Measurements from ENCODE around the gene NPTN. TPM values are rescaled to one million over a fixed set of nuclear protein-coding genes. Genes with fewer than 3 reads are reported as not detected.
"Not testable (repeated sequence)": the region's sequence is repeated elsewhere in the genome, so short reads cannot be mapped to it uniquely, and the experiment has no call there.

Gene NPTN
- polyA plus RNA-seq, 1 donor = 77.3 TPM

DNA sequence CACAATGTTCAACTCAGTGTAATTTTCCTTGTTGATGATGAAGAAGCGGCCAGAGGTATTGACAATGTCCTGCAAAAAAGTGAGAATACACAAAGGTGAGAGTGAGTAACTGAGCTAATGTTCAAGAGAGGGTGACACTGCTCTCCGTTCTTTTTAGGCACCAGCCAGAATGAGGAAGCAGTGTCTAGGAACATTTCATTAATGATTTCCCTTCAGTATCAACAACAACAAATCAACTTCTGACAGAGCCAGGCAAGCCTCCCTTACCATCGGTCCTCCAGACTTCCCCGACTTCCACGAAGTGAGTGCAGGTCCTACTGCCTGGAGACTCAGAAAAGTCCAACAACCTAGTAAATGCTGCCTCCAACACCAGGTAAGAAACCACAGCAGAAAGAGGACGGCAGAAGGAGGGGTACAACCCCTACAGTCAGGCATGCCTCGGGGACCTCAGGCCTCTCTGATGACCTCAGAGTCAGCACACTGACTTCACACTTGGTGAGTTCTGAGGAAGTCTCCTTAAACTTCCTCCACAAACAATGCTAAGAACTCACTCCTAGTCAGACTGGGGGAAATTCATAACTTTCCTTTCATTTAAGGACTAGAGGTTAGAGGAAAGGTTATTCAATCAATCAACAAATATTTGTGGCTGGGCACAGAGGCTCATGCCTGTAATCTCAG, 62.7 kb downstream of the NPTN start:
- no peak for DNase-seq

DNA sequence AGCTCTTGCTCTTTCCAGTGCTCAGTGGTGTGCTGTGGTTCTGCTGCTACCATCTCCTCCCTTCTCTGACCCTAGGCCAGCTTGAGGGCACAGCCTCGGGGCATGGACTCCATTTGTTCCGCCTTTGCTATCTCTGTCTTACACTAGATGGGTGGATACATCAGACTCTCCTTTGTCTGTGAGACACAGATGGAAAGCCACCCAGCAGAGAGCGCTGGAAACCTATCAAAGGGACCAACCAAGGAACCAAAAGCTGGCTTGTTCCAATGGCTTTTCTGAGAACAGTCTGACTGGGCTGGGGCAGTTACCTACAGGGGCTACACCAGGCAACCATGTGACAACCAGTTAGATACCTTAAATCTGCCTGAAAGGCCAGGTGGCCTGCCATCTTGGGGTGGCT, 63.8 kb downstream of the NPTN start:
- no peak for DNase-seq

DNA sequence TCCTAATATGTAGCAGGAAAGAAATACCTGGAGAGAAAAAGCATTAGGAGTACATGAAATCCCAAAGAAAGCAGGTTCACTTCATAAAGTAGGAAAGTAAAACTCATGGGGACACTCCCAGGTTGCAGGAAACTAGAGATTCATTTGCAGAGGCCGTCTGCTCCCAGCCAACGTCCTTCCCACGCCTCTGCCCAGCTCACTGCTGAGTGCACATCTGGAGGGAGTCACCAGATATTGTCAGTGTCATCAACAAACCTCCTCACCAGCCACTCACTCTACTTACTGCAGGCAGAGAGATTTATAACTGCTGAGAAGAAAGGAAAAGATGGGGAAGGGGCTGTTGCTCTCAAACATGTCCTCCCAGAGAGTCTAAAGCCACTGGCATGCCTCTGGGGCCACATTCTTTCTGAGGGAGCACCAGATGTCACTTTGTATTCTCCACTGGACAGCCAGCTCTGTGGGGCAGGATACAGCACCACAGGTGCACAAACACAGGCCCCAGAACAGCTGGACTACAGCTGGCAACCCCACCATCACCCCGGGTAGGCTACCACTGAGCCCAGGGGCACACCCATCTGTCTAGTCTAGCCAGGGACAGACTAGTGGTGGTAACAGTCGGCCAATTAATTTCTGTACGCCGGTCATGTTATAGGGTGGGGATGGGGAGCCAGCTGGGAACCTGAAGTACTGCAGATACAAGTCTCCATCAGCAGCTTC, 64.5 kb downstream of the NPTN start:
- DNase-seq = no peak

DNA sequence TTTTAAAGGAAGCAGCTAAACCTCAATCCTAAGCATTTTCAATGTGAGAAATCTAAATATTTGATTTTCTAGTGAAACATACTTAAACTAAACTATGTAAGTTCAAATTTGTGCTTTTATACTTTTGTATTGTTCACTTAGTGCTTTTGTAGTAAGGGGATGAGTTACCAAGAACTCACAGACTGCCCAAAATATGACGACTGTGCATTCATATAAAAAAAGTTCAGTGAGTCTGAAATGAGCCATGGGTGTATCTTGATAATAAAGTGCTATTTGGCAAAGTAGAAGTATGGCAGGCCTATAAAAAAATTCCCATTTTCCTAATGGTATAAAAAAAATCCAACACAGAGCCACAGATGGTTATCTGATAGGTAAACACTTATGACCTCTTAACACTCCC, 66.2 kb downstream of the NPTN start:
- no peak for DNase-seq

DNA sequence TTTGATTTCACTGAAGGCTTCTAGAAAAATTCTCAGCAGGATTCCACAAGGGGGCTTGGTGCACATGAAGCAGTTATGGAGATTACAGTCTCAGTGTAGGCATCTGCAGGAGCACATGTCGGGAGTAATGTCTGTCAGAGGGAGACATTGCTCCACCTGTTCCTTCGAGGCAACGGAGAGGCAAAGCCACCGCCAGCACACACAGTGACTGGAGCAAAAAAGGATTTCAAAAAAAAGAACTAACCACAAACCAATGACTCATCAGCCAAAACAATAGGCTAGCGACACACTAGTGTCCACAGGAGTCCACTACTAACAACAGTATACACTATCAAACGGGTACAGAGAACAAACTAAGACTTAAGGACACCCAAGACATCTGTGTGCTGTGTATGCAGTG, 68.9 kb downstream of the NPTN start:
- no peak for DNase-seq

DNA sequence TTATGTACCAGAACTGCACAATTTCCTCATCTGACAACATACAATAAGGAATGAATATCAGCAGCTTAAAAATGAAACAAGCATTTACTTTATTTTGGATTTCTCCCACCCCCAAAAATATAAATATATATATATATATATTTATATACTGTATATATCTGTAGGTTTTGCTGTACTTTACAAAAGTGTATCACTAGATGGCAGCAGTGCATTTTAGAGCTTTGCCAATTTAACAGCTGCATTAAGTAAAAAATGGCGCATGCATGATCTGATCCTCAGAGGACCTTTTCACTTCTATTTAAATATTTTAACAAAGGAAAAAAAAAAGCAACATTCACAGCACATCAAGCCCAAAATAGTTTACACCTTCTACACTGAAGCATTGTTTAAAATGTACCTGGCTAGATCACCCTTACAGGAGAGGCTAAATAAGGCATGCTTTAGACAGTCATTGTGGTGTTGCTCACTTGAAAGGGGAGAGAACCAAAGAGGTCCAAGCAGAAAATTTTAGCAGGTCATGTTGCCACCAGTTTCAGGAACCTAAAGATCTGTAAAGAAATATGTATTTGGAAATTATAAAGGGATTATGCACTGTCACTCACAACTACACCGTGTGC, 72.6 kb downstream of the NPTN start:
- DNase-seq = peak; percentile 75

GRCh38 chr15:73558529-73558928, 74.7 kb downstream of the NPTN start:
- no peak for DNase-seq

DNA sequence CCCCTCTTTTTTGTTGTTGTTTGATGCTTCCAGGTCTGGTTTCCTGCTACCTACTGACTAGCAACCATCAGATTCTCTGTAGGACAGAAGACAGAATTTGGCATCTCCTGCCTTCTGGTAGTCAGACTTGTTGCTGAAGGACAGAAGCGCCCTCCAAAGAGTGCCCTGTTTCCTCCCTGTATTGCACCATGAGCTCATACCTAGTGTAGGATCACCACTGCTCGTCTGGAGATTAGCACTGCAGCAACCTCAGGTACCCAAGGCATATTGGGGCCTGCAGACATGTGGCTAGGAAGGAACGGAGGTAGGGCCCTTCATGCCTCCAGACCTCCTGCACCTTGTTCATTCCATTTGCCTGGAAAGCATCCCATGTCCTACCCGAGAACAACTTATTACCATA, 78.1 kb downstream of the NPTN start:
- no peak for DNase-seq

- DNase-seq = no peak
Observed at GRCh38 chr15:73550190-73550589, 83.0 kb downstream of the NPTN start.

DNA sequence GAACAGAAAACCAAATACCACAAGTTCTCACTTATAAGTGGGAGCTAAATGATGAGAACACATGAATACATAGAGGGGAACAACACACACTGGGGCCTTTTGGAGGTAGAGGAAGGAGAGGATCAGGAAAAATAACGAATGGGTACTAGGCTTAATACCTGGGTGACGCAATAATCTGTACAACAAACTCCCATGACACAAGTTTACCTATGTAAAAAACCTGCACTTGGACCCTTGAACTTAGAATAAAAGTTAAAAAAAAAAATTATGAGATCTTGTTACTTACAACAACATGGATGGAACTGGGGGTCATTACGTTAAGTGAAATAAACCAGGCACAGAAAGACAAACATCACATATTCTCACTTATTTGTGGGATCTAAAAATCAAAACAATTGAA, 84.3 kb downstream of the NPTN start:
- not testable (repeated sequence) for DNase-seq

- DNase-seq = no peak
Observed at GRCh38 chr15:73541479-73541878, 91.7 kb downstream of the NPTN start.

GRCh38 chr15:73540161-73540560, 93.0 kb downstream of the NPTN start:
- DNase-seq = no peak

GRCh38 chr15:73539212-73540128, 93.7 kb downstream of the NPTN start:
- no peak for DNase-seq

DNA sequence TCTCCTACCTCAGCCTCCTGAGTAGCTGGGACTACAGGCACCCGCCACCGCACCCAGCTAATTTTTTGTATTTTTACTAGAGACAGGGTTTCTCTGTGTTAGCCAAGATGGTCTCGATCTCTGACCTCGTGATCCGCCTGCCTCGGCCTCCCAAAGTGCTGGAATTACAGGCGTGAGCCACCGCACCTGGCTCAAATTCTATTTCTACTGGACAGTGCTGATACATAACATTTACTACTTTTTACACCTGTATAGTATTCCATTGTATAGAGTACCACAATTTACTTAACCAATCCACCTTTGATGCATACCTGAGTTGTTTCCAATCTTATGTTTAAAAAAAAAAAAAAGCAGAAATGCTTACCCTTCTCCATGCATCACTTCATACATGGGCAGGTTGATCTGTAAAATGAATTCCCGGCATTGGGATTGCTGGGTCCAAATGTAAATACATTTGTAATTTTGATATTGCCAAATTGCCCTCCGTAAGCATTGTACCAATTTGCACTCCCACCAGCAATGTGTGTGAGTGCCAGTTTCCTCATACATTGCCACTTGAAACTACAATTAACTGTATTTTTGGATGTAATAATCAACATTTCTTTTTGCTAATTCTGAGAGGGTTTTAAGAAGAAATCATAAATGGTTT, 94.5 kb downstream of the NPTN start:
- no peak for DNase-seq

- DNase-seq = no peak
Observed at GRCh38 chr15:73538123-73538522, 95.1 kb downstream of the NPTN start.

- DNase-seq = no peak
Observed at GRCh38 chr15:73530649-73531048, 102.5 kb downstream of the NPTN start.

GRCh38 chr15:73527598-73527997, 105.6 kb downstream of the NPTN start:
- DNase-seq = no peak

- DNase-seq = no peak
Observed at GRCh38 chr15:73524919-73525318, 108.3 kb downstream of the NPTN start.

DNA sequence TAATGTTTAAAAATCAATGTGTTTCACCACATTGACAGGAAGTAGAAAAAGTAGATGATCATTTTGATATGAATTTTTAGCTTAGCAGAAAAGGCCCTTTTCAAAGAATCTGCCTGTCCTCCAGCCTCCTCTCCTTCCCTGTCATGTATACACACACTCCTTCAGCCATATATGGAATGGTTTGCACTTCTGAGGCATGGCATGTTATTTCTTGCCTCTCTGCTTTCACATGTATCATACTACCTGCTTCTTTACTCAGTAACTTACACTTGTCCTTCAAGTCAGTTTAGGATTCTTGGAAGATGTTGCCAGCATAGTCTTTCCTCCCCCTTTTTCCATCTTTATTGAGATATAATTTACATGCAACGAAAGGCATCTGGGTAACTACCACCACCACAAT, 111.2 kb downstream of the NPTN start:
- DNase-seq = no peak

DNA sequence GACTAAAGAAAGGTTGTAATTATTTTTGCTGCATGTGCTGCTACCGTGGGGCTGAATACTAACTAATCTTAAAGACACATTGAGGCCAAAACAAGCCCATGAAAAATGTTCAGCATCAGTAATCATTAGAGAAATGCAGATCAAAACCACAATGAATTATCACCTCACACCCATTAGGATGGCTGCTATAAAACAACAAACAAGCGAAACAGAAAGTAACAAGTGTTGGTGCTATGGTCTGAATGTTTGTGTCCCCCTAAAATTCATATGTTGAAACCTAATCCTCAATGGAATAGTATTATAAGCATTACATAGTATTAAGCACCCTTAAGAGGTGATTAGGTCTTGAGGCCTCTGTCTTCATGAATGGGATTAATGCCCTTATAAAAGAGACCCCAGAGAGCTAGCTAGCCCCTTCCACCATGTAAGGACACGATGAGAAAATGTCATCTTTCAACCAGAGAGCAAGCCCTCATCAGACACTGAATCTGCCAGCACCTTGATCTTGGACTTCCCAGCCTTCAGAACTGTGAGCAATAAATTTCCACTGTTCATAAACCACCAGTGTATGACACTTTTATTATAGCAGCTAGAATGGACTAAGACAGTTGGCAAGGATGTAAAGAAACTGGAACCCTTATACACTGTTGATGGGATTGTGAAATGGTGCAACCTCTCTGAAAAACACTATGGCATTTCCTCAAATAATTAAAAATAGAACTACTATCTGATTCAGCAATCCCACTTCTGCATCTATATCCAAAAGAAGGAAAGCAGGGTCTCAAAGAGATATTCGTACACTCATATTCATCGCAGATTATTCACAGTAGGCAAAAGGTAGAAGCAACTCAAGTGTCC, 114.1 kb downstream of the NPTN start:
- DNase-seq = no peak

GRCh38 chr15:73518180-73518862, 114.9 kb downstream of the NPTN start:
- no peak for DNase-seq

Measured in hindlimb muscle (tissue), 1 donor.